ENCODE results near the gene PLLP. TPM values are rescaled to one million over a fixed set of nuclear protein-coding genes. Genes with fewer than 3 reads are reported as not detected.

PLLP gene
- total and polyA plus RNA-seq, 2 donors from 2014 or later, result 64.4 to 83.8 TPM

GRCh38 chr16:57253466-57253865, 31.0 kb downstream of the PLLP start:
- TF ChIP-seq CTCF (IDR thresholded peaks at IDR 0.05; ENCODE audit: borderline replicate concordance, extremely low read depth, insufficient read depth), result no peak
- Histone ChIP-seq H3K4me1 (ENCODE audit: control insufficient read depth in 2 of 3, insufficient read depth in 2 of 3, low read depth in 1 of 3, low read length in 3 of 3) (peaks cover 0 to 28% (median 8%) of the 10 kb centered on the region in 3 donors), H3K4me3 (ENCODE audit: low read length in 3 of 3) (peak overlapping the region in 1 of 3 donors; percentile 0), H3K27me3 (ENCODE audit: control insufficient read depth, insufficient read depth, low read length) (no peaks in the 10 kb centered on the region), H3K27ac (ENCODE audit: low read depth in 2 of 2, low read length in 2 of 2) (peak overlapping the region in 1 of 2 donors; percentile 76), H3K9ac (ENCODE audit: low read length in 3 of 3) (no peak overlapping the region), H3K9me3 (ENCODE audit: control insufficient read depth in 2 of 3, insufficient read depth in 1 of 3, low read length in 3 of 3) (no peaks in the 10 kb centered on the region), H3K36me3 (ENCODE audit: control insufficient read depth in 2 of 3, insufficient read depth in 3 of 3, low read length in 3 of 3) (peaks cover 5 to 52% (median 19%) of the 10 kb centered on the region in 3 donors)
- no peak for DNase-seq
- no peak for FAIRE-seq
- intact Hi-C loops (cut with DNase I), result no loop called here

GRCh38 chr16:57252148-57252721, 32.2 kb downstream of the PLLP start:
- peaks cover 0 to 28% (median 8%) of the 10 kb centered on the region in 3 donors for H3K4me1 ChIP-seq (ENCODE audit: control insufficient read depth in 2 of 3, insufficient read depth in 2 of 3, low read depth in 1 of 3, low read length in 3 of 3)
- DNase-seq, result peak in 2 of 5 donors; percentile 28 to 92
- FAIRE-seq, result peak; percentile 90
- no peak overlapping the region for H3K4me3 ChIP-seq (ENCODE audit: low read length in 3 of 3)
- intact Hi-C loops (cut with DNase I), result no loop called here
- TF ChIP-seq CTCF (IDR thresholded peaks at IDR 0.05; ENCODE audit: borderline replicate concordance, extremely low read depth, insufficient read depth), result no peak
- H3K9ac ChIP-seq (ENCODE audit: low read length in 3 of 3), result peak overlapping the region in 1 of 3 donors; percentile 28
- no peaks in the 10 kb centered on the region for H3K27me3 ChIP-seq (ENCODE audit: control insufficient read depth, insufficient read depth, low read length)
- peaks cover 5 to 51% (median 19%) of the 10 kb centered on the region in 3 donors for H3K36me3 ChIP-seq (ENCODE audit: control insufficient read depth in 2 of 3, insufficient read depth in 3 of 3, low read length in 3 of 3)
- no peaks in the 10 kb centered on the region for H3K9me3 ChIP-seq (ENCODE audit: control insufficient read depth in 2 of 3, insufficient read depth in 1 of 3, low read length in 3 of 3)
- peak overlapping the region; percentile 76 to 85 for H3K27ac ChIP-seq (ENCODE audit: low read depth in 2 of 2, low read length in 2 of 2)

DNA sequence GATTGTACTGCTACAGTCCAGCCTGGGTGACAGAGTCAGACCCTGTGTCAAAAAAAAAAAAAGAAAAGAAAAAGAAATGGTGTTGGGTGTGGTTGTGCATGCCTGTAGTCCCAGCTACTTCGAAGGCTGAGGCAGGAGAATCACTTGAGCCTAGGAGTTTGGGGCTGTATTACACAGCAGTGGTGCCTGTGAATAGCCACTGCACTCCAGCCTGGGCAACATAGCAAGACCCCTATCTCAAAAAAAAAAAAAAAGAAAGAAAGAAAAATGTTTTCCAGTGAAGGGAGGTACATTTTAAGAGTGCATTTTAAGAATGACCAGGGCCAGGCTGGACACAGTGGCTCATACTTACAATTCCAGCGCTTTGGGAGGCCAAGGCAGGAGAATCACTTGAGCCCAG, 33.1 kb downstream of the PLLP start:
- peaks cover 5 to 43% (median 19%) of the 10 kb centered on the region in 3 donors for H3K36me3 ChIP-seq (ENCODE audit: control insufficient read depth in 2 of 3, insufficient read depth in 3 of 3, low read length in 3 of 3)
- no peaks in the 10 kb centered on the region for H3K9me3 ChIP-seq (ENCODE audit: control insufficient read depth in 2 of 3, insufficient read depth in 1 of 3, low read length in 3 of 3)
- TF ChIP-seq CTCF (IDR thresholded peaks at IDR 0.05; ENCODE audit: borderline replicate concordance, extremely low read depth, insufficient read depth), result no peak
- peaks cover 0 to 28% (median 6%) of the 10 kb centered on the region in 3 donors for H3K4me1 ChIP-seq (ENCODE audit: control insufficient read depth in 2 of 3, insufficient read depth in 2 of 3, low read depth in 1 of 3, low read length in 3 of 3)
- FAIRE-seq (no peak), DNase-seq (no peak)
- no peak overlapping the region for H3K4me3 ChIP-seq (ENCODE audit: low read length in 3 of 3)
- intact Hi-C loops (cut with DNase I), result no loop called here
- no peaks in the 10 kb centered on the region for H3K27me3 ChIP-seq (ENCODE audit: control insufficient read depth, insufficient read depth, low read length)
- H3K27ac ChIP-seq (ENCODE audit: low read depth in 2 of 2, low read length in 2 of 2), result peak overlapping the region; percentile 34 to 54
- no peak overlapping the region for H3K9ac ChIP-seq (ENCODE audit: low read length in 3 of 3)

Measured in kidney (tissue), 14 donors.